Activated gamma-delta T cell treated with Interleukin-2 at 50 U/mL for 16 hours (primary cell): ENCODE results near the gene TRIM2.
A peak's percentile ranks its signal among the peaks of the same experiment; 100 is the strongest.

Experiments
- DNase-seq: peaks from one replicate; pipeline ENCODE4 v3.0.0-alpha.2; 2020

The TRIM2 gene

DNA sequence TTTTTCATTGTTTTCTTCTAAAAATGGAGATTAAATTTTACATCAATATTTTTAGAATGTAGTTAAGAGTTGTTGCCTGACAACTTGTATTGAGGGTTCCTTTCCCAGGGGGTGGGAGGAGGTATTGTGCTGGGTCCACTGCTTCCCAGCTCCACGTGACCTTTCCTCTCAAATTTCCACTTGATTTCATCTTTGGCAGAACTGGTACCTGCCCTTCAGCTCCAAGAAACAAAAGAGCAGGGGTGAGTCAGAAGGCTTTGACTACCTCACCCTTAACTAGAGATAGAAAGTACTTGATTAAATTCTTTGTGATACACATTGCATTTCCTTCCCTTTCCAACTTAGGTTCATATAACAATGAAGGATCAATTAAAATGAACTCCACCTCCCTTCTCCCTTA is 19.7 kb downstream of the TRIM2 start:
- no peak for DNase-seq

DNA sequence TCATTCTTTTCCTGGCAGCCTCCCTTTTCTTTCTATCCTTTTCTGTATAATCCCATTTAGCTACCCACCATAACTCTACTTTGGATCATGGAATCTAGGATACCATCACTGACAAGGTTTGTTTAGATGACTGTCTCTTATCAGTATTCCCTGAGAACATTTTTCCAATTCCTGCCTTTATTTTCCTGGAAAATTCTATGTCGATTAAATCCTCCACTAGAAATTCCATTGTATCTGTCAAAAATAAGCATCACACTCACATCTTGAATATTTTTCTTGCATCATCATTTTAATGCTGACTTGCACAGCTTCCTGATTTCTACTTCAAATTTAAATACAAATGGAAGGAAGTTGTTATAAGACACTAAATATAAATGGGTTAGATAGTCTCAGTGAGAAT is 20.2 kb downstream of the TRIM2 start:
- no peak for DNase-seq

DNA sequence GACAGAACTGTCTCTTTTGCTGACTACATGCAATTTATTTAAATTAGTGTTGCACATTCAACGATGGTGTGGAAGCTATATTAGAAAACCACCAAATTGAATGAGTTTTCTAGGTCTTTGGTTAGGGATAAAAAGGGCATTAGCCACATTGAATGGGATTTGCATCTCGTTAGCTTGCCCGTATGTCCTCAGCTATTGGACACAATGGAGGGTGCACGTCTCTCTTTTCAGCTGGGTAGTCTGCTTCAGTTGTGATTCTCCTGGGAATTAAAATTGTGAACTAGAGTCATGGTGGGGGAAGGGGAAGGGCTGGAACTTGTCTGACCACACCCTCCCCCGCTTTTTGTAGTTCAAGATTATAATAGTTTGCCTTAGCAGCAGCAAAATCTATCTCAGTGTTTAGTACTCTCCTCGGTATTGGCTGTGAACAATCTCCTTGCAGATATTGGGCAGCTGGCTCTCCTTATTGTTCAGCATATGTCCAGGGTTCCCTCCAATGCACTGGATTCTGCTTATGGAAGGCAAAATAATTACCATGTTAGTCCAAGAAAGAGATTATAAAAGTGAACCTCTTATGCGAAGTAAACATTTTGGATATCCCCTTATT is 23.3 kb downstream of the TRIM2 start:
- DNase-seq, result no peak

DNA sequence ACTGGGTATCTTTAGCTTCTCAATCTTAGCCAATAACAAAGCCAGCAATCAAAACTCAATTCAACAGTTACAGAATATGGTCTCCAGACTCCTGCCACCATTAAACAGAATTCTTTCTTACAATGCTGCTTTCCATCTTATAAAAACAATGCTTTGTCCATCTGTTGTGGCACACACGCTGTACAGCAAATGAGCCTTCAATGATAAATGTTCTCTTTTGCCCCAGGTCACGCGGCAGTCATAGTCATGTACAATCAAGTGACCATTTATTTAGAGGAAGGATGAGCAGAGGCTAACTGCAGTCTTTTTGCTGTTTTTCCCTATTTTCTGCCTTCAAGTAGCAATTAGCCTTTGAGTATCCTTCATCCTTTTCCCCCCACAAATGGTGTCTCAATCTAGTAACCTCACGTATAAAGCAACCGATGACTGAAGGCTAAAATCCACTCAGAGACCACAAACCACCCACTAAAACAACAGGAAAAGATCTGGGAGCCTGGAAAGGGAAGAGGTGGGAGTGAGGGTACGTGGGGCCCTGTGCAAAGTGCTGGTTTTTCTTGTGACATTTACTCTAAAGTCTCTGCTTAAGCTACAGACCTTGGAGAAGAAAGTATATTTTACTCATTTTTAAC is 24.4 kb downstream of the TRIM2 start:
- no peak for DNase-seq

DNA sequence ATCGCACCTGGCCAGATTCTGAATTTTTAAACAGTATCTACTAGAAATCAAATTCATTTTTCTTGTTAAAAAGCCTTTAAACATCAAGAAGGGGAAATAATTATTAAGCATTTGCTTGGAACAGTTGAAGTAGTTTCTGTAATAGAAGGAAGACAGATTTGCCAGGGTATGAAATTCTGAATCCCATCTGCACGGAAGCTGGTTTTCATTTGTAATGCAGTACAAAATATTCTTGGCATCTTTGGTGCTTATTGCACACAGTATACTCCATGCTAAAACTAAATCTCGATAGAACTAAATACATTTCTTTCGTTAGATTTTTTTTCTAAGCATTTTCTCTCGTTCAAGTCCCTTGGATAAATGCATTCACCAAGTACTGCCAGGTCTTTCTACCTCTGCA is 25.3 kb downstream of the TRIM2 start:
- no peak for DNase-seq

DNA sequence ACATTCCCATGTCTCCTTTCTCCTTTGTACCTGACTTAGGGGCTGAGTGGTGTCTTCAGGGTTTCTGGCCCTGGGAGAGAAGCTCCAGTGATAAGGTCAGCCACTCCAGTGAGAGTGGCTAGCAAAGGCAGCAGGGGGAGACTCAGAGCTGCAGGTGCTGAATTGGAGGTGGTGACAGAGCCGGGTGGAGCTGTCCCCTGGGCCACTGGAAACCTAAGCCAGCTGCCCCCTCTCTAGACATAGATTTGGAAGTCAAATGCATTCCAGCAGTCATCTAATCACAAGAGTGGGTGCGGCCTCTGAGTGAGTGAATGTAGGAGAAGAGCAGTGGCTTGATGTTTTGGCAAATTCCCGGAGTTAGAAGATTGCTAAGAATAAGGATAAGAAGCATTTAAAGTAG is 28.5 kb downstream of the TRIM2 start:
- no peak for DNase-seq

DNA sequence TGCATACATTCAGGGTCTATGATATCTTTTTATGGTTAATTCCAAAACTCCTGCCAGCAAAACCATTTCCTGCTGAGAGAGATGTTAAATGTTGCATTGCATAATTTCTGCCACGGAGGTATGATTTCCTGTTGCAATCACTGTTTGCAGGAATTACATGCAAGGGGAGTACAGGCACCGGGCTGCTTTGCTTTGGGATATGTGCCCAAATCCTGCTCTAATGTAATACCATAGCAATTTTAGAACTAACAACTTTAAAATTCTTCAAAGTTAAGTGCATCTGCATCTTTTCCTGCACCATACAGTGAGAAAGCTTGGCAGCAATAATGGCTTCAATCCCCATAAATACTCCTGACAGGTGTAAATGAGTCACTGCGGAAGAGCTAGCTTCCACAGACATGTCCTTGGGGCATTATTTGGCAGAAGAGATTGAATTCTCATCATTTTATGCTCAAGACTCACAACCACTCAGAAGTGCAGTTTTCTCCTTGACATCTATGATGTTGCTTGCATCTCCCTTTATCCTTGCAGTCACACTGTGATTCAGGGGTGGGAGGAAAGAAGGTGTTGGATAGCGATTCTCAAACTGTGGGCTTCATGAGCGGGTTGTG is 29.6 kb downstream of the TRIM2 start:
- no peak for DNase-seq

DNA sequence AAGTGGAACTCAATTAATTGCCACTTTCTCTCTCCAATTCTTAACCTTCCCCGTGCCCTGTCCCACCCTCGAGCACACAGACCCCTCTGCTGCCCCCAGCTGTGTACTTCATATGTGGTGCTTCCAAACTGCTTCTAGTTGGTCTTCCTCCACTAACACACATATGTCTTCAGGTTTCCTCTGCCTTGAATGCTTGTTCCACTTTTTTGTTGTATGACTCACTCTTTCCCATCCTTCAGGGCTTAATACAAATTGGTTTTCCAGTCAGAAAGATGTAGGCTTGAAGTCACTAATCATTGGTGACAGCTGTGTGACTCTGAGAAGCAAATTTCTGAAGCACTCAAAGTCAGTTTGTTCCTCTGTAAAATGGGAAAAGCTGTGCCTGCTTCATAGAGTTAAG is 30.6 kb downstream of the TRIM2 start:
- DNase-seq, result no peak

DNA sequence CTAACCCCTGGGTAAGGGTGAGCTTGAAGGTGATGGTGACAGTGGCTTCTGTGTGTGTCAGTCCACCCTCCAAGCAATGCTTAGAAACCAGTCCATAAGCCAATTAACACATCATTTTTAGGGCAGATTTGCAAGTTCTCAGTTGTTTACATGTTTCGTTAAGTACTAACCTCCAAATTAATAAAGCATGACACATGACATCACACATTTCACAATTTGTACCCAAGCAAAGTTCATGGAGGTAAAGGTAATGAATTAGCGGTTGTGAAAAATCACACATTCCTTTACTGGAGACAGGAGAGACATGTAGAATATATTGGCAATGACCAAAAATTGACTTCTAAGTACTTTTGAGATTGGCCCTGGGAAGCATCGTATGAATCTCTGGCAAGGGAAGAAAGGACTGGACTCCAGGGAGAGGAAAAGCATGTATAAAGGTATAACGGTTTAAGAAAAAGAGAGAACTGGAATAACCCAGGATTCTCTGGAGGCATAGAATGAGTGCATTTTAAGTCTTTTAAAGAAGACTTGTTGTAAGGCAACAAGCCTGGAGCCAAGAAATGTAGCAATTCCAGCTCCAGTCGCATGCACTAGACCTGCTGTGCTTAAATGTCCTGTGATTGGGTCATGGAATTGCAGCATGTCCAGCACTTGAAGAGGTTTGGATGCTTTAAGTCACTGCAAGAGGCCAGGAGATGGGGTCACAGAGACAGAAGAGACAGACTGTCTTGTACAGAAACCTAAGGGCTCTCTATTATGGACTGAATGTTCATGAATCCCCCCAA is 34.1 kb downstream of the TRIM2 start:
- DNase-seq, result no peak

DNA sequence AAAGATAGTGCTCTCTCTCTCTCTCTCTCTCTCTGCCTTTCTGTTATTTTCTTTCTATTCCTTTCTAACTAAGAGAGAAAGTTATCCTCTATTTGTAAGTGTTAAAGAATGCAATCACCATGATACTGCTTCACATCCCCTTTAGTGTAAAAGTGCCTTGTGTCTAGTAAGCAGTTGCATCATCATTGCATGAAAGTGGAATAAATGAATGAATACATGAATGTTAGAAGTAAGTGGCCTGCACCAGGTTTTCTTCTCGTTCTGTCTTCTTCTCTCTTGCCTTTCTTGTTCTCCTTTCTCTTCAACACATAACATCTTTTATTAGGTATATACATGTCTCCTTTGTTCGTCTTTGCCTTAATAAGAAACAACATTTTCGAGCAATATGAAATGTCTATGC is 35.2 kb downstream of the TRIM2 start:
- no peak for DNase-seq

DNA sequence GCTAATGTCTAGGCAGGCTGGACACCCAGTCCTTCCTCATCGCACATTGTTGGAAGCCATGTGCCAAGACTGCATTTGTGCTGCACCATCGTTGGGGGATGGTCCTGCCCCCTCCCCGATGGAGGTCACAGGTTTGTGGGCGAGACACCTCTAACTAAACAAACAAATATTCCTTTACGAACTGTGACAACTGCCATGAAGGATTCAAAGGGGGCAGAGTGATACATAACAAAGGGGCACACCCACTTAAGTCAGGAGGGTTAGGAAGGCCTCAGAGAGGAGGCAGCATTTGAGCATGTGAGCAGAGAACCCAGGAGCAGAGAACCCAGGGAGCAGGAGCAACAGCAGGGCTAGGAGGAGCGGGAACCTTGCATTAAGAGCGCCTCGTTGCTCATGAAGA is 37.1 kb downstream of the TRIM2 start:
- DNase-seq, result no peak

DNA sequence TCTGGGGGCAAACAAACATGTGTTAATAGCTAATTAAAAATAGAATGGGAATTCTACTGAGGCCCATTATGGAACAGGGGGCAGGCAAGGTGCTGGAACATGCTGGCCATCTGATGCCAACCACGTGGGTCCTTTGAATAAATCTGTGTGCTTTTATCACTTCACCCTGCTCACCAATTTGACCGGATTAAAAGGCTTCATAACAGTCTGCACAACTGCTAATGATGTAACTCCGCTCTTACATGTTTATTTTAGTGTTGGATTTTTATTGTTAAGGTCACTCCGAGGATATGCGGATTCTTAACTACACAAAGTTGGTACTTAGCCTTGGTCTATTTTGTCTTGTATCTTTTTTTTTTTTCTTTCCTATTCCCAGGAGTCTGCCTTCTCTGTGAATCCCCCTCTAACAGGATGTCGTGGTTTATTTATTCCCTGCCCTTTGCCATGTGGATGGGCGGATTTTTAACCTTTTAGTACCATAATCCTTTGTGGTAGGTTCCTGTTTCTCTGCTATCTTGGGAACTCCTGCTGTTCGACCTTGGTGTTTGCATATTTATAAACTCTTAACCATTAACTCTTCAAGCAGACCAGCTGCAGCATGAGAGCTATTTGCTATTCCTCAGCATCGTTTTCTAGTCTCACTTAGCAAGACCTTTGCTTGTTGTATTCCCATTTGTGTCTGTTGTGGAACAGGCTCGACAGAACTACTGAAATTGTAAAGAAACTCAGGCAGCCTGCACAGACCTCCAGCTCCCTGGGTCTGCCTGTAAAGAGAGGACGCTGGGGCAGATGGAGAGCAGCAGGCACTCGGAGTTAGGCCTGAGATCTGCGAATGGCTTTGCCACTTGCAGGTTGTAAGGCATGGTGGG is 38.0 kb downstream of the TRIM2 start:
- no peak for DNase-seq

DNA sequence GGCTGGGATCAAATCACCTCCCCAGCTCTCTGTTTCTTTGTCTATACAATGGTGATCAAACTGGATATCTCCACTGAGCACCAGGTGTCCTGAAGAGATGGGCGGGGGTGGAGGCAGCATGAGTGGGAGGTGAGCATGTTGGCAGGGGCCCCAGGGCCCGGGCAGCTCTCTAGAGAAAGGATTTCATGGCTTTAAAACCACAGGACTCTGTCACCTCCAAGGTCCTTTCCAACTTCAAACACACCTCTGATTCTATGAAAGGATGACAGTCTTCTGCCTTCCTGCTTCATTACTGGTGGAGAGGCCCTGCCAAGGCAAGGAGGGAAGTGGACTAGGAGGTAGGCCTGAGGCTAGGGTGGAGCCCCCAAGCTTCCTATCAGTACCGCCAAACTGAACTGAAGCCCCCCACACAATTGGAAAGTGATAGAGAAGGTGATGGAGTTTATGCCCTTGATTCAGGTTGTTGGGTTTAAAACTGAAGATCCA is 38.6 kb downstream of the TRIM2 start:
- DNase-seq, result no peak

DNA sequence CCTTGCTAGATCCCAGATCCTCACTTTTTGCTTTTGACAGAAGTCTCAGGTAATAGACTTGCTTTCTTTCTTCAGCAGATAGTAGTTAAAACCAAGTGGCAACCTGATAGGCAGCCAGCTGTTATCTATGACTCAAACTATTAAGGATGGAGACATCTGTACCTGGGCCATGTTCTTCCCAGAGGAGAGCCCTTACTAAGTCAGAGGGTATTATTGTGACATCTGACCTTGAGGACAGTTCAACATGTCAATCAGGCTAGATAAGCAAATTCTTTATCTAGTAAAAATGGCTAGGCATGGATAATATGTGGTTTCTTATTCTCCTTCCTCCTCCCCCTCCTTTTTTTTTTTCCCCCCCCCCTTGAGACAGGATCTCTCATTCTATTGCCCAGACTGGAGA is 39.2 kb downstream of the TRIM2 start:
- DNase-seq, result no peak

DNA sequence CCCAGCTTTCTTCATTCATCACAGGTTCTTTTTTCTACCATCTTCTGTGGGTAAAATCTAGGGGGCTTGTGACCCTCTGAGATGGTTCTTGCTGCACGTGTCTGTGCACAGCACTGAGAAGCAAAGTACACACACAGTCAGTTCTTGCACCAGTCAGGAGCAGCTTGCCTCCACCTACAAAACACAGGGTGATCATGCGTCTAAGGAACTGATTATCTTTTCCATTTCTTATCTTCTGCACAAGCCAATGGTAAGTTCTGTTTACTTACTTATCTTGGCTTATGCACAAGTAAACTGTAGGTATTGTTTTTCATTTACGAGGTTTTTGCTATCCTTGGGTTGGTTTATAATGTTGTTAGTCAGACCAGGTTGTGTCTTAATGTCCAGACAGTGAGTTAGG is 40.7 kb downstream of the TRIM2 start:
- DNase-seq, result no peak

DNA sequence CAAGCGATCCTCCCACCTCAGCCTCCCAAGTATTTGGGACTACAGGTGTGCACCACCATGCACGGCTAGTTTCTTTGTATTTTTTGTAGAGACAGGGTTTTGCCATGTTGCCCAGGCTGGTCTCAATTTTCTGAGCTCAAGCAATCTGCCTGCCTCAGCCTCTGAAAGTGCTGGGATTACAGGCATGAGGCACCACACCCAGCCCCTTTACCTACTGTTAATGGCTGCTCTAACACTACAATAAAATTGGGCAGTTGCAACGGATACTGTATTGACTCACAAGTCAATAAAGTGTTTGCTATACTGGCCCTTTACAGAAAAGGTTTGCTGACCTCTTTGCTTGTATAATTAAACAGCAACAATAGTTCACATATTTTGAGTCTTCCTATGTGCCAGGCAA is 41.5 kb downstream of the TRIM2 start:
- DNase-seq, result no peak

DNA sequence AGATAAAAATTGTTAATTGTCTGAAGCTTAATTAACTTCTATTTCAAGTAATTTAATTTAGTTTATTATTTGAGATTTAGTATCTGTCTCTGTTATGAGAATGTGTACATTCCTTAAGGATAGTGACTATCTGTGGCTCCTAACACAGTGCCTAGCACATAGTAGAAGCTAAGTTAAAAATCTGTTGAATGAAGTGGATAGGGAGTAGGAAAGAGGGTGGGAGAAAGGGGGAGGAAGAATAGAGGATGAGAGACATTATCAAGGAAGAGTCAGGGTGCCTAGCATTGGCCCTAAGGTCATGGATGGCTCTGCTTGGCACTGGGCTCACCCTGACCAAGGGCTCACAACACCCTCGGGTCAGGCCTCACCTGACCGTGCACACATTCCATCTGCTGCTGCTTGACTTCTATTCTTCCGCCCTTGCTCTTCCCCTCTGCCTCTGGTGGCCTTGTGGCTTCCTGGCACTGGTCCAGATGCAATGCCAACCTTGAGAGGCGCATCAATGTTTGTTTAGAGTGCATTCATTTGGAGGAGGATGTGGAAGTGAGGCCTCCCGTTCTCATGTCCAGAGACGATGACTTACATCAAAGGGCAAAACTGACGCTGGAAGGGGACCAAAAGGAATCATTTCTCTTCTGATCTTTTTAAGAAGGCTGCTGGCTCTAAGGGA is 42.3 kb downstream of the TRIM2 start:
- DNase-seq, result no peak

DNA sequence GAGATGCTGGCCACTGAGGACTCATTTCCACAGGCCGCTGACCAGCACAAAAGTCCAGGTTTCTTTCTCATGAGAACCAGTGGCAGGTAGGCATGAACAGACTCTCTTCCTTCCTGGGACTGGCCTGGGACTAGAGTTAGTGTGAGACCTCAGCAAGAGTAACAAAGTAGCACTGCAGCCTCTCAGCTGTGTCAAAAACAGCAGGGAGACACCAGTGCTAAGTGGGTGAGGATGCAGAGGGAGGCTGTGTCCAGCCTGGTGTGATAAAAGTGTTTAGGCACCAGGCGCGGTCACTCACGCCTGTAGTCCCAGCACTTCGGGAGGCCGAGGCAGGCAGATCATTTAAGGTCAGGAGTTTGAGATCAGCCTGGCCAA is 42.9 kb downstream of the TRIM2 start:
- DNase-seq, result no peak

DNA sequence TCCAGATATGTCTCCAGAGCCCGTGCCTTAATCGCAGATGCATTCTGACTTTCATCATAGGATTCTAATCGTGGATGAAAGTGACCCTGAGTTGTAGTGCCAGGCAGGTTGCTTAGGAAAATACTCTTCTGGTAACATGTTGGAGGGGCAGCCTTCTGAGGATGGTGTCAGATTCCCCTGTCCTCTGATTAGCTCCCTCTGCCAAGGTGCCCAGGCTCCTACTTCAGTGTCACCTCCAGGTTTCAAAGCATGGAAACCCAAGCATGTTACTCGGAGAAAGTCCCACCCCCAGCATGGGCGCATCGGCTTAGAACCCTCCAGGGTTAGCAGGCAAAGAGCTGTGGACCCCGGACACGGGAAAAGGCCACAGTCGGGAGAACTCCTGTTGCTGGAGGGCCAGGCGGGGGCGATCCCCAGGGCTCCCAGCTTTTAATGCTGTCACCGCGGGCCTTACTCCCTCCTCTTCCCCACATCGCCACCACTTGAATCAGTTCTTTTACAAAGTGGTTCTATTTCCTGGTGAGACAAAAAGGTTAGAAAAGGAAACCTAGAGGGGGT is 44.5 kb downstream of the TRIM2 start:
- DNase-seq, result no peak

DNA sequence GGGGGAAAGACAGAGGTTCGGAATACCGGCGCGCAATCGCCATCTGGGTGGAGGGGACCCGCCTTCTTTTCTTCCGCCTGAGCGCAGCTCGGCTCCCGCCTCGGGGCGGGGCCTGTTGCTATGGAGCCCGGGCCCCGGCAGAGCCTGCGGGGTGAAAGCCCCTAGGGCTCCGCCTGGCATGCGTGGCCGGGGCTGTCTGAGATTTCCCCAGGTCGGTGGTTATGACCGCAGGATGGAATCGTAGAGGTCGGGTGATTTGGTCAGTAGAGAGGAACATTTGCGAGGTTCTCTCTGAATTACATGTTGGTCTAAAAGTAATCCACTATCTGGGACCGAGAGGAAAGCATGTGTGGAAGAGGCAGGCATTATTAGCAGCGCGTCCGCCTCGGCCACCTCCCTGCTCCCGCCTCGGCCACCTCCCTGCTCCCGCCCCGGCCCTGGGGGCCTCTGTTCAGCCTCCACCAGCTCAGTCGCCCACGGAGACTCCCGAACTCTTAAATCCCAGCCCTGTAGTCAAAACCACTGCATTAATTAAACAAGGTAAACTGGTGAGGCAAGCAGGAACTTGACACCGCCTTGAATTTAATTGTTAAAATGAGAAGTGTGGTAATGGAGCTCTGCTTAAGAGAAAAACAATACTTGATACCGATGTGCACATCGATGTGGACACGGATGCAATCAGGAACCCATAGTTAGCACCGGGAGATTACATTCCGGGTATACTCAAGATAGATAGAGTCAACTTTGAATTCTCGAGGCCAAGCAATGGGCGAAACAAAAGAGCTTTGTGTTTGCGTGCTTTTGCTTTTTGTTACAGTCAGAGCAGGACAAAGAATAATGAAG is 45.2 kb downstream of the TRIM2 start:
- DNase-seq, result peak; percentile 67

DNA sequence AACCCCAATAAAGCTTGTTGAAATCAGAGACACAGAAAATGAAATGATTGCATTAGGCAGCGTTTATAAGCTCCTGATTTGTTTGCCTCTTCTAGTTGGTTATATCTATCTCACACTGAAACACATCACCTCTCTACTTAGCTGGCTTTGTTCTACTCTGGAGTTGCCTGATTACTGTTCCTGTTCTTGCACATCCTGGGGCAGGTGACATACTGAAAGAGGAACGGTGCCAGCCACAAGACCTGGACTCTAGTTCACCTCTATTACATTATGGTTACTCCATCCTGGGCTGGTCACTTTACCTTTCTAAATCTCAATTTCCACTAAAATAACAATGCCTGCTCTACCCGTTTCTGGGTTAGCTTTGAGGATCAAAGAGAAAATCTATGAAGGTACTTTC is 47.9 kb downstream of the TRIM2 start:
- DNase-seq, result no peak
